Neural cell (in vitro differentiated cells): ENCODE results near the gene ADCY2.
A peak's percentile ranks its signal among the peaks of the same experiment; 100 is the strongest.

Source experiments
- EZH2 ChIP-seq: fragments of 200-600, 300-800 bp; shearing (Covaris generic), sonication (generic); IDR thresholded peaks from 2 replicates; pipeline ENCODE4 v1.6.1; 2014; ENCODE audit warnings: antibody characterized with exemption, low read length, borderline replicate concordance, mild to moderate bottlenecking; ENCODE audit not compliant: insufficient read depth, poor library complexity, severe bottlenecking
- MXI1 ChIP-seq: fragments of 450-650 bp; conservative IDR thresholded peaks from 2 replicates; pipeline ENCODE4 v1.6.1; 2014; ENCODE audit warnings: antibody characterized with exemption, mild to moderate bottlenecking; ENCODE audit not compliant: poor library complexity, severe bottlenecking
- POLR2AphosphoS5 ChIP-seq: IDR thresholded peaks from 2 replicates; pipeline ENCODE4 v1.6.1; 2012
- SMC3 ChIP-seq: fragments of 450-650 bp; conservative IDR thresholded peaks from 2 replicates; pipeline ENCODE4 v1.6.1; 2014; ENCODE audit warnings: antibody characterized with exemption, mild to moderate bottlenecking, moderate library complexity; ENCODE audit not compliant: poor library complexity
- TAF1 ChIP-seq: IDR thresholded peaks from 2 replicates; pipeline ENCODE4 v1.6.1; 2012; ENCODE audit warnings: low read depth
- TF ChIP-seq, protein P1 (sequence below): fragments of 450-650 bp; IDR thresholded peaks from 2 replicates; pipeline ENCODE4 v1.5.1; 2014; ENCODE audit warnings: antibody characterized with exemption, mild to moderate bottlenecking, moderate library complexity; ENCODE audit not compliant: poor library complexity, severe bottlenecking
- TF ChIP-seq, protein P2 (sequence below): IDR thresholded peaks from 2 replicates; pipeline ENCODE4 v1.6.1; 2012; ENCODE audit warnings: borderline replicate concordance

DNA sequence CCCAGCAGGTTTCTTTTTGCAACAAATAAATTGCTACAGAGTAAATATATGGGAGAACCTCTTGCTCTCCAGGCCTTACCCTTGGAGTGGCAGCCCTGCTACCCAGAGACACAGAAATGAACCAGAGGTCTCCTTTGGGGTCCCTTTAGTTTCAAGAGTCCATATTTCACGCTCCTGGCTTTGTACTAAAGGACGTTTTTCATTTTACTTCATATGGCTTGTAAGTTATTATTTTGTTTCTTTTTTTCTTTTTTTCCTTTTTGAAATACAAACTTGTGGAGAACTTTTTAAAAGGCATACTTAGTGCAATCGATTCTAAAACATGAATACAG, 3.3 kb upstream of the ADCY2 start:
- TF ChIP-seq POLR2AphosphoS5 (no peak), MXI1 (no peak), EZH2 (no peak), TAF1 (no peak), SMC3 (peak; percentile 6)
- TF ChIP-seq, protein P1, sequence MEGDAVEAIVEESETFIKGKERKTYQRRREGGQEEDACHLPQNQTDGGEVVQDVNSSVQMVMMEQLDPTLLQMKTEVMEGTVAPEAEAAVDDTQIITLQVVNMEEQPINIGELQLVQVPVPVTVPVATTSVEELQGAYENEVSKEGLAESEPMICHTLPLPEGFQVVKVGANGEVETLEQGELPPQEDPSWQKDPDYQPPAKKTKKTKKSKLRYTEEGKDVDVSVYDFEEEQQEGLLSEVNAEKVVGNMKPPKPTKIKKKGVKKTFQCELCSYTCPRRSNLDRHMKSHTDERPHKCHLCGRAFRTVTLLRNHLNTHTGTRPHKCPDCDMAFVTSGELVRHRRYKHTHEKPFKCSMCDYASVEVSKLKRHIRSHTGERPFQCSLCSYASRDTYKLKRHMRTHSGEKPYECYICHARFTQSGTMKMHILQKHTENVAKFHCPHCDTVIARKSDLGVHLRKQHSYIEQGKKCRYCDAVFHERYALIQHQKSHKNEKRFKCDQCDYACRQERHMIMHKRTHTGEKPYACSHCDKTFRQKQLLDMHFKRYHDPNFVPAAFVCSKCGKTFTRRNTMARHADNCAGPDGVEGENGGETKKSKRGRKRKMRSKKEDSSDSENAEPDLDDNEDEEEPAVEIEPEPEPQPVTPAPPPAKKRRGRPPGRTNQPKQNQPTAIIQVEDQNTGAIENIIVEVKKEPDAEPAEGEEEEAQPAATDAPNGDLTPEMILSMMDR, result peak; percentile 25
- TF ChIP-seq, protein P2, sequence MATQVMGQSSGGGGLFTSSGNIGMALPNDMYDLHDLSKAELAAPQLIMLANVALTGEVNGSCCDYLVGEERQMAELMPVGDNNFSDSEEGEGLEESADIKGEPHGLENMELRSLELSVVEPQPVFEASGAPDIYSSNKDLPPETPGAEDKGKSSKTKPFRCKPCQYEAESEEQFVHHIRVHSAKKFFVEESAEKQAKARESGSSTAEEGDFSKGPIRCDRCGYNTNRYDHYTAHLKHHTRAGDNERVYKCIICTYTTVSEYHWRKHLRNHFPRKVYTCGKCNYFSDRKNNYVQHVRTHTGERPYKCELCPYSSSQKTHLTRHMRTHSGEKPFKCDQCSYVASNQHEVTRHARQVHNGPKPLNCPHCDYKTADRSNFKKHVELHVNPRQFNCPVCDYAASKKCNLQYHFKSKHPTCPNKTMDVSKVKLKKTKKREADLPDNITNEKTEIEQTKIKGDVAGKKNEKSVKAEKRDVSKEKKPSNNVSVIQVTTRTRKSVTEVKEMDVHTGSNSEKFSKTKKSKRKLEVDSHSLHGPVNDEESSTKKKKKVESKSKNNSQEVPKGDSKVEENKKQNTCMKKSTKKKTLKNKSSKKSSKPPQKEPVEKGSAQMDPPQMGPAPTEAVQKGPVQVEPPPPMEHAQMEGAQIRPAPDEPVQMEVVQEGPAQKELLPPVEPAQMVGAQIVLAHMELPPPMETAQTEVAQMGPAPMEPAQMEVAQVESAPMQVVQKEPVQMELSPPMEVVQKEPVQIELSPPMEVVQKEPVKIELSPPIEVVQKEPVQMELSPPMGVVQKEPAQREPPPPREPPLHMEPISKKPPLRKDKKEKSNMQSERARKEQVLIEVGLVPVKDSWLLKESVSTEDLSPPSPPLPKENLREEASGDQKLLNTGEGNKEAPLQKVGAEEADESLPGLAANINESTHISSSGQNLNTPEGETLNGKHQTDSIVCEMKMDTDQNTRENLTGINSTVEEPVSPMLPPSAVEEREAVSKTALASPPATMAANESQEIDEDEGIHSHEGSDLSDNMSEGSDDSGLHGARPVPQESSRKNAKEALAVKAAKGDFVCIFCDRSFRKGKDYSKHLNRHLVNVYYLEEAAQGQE, result no peak
